A673 (cell line): Measurements from ENCODE around the gene ABCF1. TPM values are rescaled to one million over a fixed set of nuclear protein-coding genes. Genes with fewer than 3 reads are reported as not detected.

ENCODE experiments used
- BruUV-seq: library from RNA; stranded (reverse); fragments of 400-500 nt; replicated peaks from 2 replicates; lab custom pipeline; 2021; lab: Mats Ljungman, UMichigan
- CTCF ChIA-PET: fragments of 300-600 bp; sonication (Branson Sonifier 250); formaldehyde crosslinking; loops from one replicate; lab custom pipeline; 2022; ENCODE audit warnings: antibody characterized with exemption; lab: Charles Lee
- POLR2A ChIA-PET: fragments of 300-600 bp; sonication (Branson Sonifier 250); formaldehyde crosslinking; loops from one replicate; lab custom pipeline; 2022; ENCODE audit warnings: antibody characterized with exemption; ENCODE audit not compliant: low non-redundant PET; lab: Charles Lee
- DNase-seq: peaks from one replicate; pipeline ENCODE4 v3.0.0-alpha.2; 2015; ENCODE audit warnings: low spot score
- H3K27ac ChIP-seq: fragments of 200-600 bp; sonication (generic); 2 replicates; pipeline ENCODE4 v1.5.1; 2016; ENCODE audit warnings: mixed run types, low read depth, mild to moderate bottlenecking, mixed read lengths, antibody characterized with exemption, low read length; ENCODE audit not compliant: poor library complexity, severe bottlenecking
- H3K27me3 ChIP-seq: fragments of 200-600 bp; sonication (generic); replicated peaks from 2 replicates; pipeline ENCODE4 v1.6.1; 2017; ENCODE audit warnings: mixed run types, low read depth, mild to moderate bottlenecking, mixed read lengths, antibody characterized with exemption, low read length; ENCODE audit not compliant: insufficient read depth, poor library complexity
- H3K36me3 ChIP-seq: fragments of 200-600 bp; sonication (generic); 2 replicates; pipeline ENCODE4 v1.6.1; 2016; ENCODE audit warnings: mixed run types, mild to moderate bottlenecking, mixed read lengths, antibody characterized with exemption, low read length; ENCODE audit not compliant: insufficient read depth, poor library complexity, severe bottlenecking
- H3K4me1 ChIP-seq: fragments of 200-600 bp; sonication (generic); 2 replicates; pipeline ENCODE4 v1.6.1; 2017; ENCODE audit warnings: mixed run types, mild to moderate bottlenecking, mixed read lengths, antibody characterized with exemption, low read length; ENCODE audit not compliant: insufficient read depth, poor library complexity, severe bottlenecking
- H3K4me3 ChIP-seq: fragments of 200-600 bp; sonication (generic); 2 replicates; pipeline ENCODE4 v1.5.1; 2016; ENCODE audit warnings: low read depth, mixed run types, mild to moderate bottlenecking, mixed read lengths, low read length; ENCODE audit not compliant: poor library complexity, severe bottlenecking
- H3K9me3 ChIP-seq: fragments of 200-600 bp; sonication (generic); 2 replicates; pipeline ENCODE4 v1.6.1; 2016; ENCODE audit warnings: mixed run types, low read depth, mild to moderate bottlenecking, mixed read lengths, antibody characterized with exemption, low read length; ENCODE audit not compliant: poor library complexity, severe bottlenecking
- EZH2 ChIP-seq: fragments of 200-600 bp; sonication (generic); IDR thresholded peaks from 2 replicates; pipeline ENCODE4 v1.6.1; 2017; ENCODE audit warnings: borderline replicate concordance, low read depth, mild to moderate bottlenecking, mixed read lengths, antibody characterized with exemption, low read length; ENCODE audit not compliant: poor library complexity, severe bottlenecking
- intact Hi-C: fragments of 100-400 bp; cut with micrococcal nuclease; formaldehyde crosslinking; loops from one replicate; pipeline ENCODE4 v1.10.0; 2022; ENCODE audit not compliant: unreplicated experiment
- total RNA-seq: library from RNA; stranded (reverse); gene quantifications from 2 replicates; pipeline ENCODE4 v1.2.3, GENCODE V29; 2021
- TF ChIP-seq, protein P1 (sequence below): fragments of 300-800, 200-600 bp; sonication (generic); conservative IDR thresholded peaks from 2 replicates; pipeline ENCODE4 v1.5.1; 2017; ENCODE audit warnings: low read depth, mild to moderate bottlenecking, antibody characterized with exemption, low read length, moderate library complexity, mixed read lengths

ABCF1 gene
- total RNA-seq, 1 experiment from 2014 or later: 119 TPM

DNA sequence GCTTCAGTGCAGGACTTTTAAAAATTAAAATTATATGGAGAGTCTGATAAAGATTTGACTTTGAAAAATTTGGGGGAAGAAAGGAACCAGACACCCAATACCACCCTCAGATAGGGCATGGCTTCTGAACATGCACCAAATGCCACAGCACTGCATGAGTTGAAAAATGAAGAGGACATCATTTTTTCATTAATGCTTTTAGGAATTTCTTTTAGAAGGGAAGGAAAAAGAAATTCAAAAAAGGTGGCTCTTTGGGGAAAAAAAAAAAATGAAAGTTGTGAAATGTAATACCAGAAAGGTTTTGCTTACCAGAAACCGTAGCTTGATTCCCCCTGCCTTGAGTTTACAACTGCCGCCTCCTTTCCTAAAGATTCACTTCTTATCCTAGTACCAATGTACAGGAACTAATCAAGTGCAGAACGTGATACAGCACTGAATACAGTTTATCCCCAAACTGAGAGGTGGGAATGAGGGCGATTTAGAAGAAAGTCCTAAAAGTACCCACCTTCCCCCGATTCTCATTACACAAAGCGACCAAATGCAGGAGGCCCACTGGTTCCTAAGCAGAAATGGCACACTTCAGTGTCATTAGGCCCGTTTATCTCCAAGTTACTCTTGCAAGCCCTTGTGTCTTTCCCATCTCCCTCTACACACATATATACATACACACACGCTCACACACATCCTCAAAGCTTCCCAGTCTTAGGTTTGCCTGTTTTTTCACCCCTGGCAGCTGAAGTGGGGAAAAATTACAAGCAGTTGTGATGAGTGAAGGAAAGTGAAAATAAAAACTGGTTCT is 43.0 kb downstream of the ABCF1 start:
- Histone ChIP-seq H3K9me3 (no peaks in the 10 kb centered on the region), H3K27ac (peak overlapping the region; percentile 99), H3K4me3 (peak overlapping the region; percentile 81), H3K4me1 (peaks cover 32% of the 10 kb centered on the region), H3K36me3 (peaks cover 38% of the 10 kb centered on the region), H3K27me3 (no peaks in the 10 kb centered on the region)
- ChIA-PET POLR2A (interaction anchor here (0.6 to 1.3 kb wide), 7 partner anchors 11 to 783 kb away, joined by 3 to 29 read pairs (median 7); partner anchors contain the start of gene MDC1), CTCF (interaction anchor here (0.6 kb wide), 2 partner anchors 161 to 268 kb away, joined by 4 read pairs; no protein-coding TSS in a partner anchor)
- no TSS peak for BruUV-seq
- no peak for DNase-seq
- no peak for TF ChIP-seq EZH2
- TF ChIP-seq, protein P1, sequence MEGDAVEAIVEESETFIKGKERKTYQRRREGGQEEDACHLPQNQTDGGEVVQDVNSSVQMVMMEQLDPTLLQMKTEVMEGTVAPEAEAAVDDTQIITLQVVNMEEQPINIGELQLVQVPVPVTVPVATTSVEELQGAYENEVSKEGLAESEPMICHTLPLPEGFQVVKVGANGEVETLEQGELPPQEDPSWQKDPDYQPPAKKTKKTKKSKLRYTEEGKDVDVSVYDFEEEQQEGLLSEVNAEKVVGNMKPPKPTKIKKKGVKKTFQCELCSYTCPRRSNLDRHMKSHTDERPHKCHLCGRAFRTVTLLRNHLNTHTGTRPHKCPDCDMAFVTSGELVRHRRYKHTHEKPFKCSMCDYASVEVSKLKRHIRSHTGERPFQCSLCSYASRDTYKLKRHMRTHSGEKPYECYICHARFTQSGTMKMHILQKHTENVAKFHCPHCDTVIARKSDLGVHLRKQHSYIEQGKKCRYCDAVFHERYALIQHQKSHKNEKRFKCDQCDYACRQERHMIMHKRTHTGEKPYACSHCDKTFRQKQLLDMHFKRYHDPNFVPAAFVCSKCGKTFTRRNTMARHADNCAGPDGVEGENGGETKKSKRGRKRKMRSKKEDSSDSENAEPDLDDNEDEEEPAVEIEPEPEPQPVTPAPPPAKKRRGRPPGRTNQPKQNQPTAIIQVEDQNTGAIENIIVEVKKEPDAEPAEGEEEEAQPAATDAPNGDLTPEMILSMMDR: no peak
- intact Hi-C loops: no loop called here

- H3K4me1 ChIP-seq: peaks cover 32% of the 10 kb centered on the region
- peak overlapping the region; percentile 81 for H3K4me3 ChIP-seq
- peak overlapping the region; percentile 99 for H3K27ac ChIP-seq
- H3K27me3 ChIP-seq: no peaks in the 10 kb centered on the region
- ChIA-PET CTCF (interaction anchor here (0.6 kb wide), 2 partner anchors 161 to 268 kb away, joined by 4 read pairs; no protein-coding TSS in a partner anchor), POLR2A (interaction anchor here (0.6 to 1.3 kb wide), 7 partner anchors 11 to 782 kb away, joined by 3 to 29 read pairs (median 7); partner anchors contain the start of gene MDC1)
- BruUV-seq: no TSS peak
- no peak for TF ChIP-seq EZH2
- TF ChIP-seq, protein P1: no peak
- no peaks in the 10 kb centered on the region for H3K9me3 ChIP-seq
- H3K36me3 ChIP-seq: peaks cover 38% of the 10 kb centered on the region
- intact Hi-C loops: no loop called here
- peak; percentile 98 for DNase-seq
These were observed 43.6 kb downstream of the ABCF1 start for GRCh38 chr6:30614843-30615218.

DNA sequence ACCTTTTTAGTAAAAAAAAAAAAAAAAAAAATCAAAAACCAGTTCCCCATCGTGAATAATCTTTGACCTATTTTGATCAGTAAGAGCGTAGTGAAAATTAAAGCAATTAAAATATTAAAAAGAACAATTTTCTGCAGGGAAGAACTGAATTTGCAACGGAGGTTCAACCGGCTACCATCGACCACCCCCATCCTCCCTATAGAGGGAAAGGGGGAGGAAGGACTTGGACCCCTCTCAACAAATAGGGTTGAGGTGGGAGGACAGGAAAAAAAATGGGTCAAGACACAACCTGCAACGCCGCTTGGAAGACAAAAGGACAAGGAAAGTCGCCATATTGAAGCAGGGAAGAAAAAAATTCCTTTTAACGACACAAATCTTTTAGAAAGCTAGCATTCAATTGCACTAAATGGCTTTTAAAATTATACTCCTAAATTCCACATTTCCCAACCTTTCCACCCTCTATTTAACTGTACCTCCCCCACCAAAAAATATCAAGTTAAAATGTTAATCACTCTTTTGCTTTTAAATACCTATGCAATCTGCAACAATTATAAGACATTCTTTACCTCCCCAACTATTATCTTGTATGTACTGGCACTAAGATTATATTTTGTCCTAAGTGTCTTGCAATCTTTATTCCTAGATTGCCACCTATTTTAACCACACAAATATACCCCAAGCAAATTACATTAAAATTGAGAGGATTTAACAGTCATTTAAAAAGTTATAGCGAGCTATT is 44.1 kb downstream of the ABCF1 start:
- CTCF ChIA-PET: interaction anchor here (0.6 kb wide), 2 partner anchors 162 to 267 kb away, joined by 4 read pairs; no protein-coding TSS in a partner anchor
- Histone ChIP-seq H3K36me3 (peaks cover 35% of the 10 kb centered on the region), H3K27me3 (no peaks in the 10 kb centered on the region), H3K9me3 (no peaks in the 10 kb centered on the region), H3K4me1 (peaks cover 32% of the 10 kb centered on the region), H3K4me3 (peak overlapping the region; percentile 81), H3K27ac (peak overlapping the region; percentile 99)
- POLR2A ChIA-PET: interaction anchor here (0.6 to 1.3 kb wide), 7 partner anchors 12 to 782 kb away, joined by 3 to 29 read pairs (median 7); partner anchors contain the start of gene MDC1
- intact Hi-C loops: no loop called here
- TF ChIP-seq, protein P1: no peak
- TF ChIP-seq EZH2: no peak
- DNase-seq: peak; percentile 91
- BruUV-seq: TSS peak; percentile 38
